CD4-positive, alpha-beta memory T cell (primary cell): ENCODE results near the gene GLP1R. TPM values are rescaled to one million over a fixed set of nuclear protein-coding genes. Genes with fewer than 3 reads are reported as not detected.
"Not testable (repeated sequence)": the region's sequence is repeated elsewhere in the genome, so short reads cannot be mapped to it uniquely, and the experiment has no call there.

Source experiments
- CTCF ChIA-PET: fragments of 350-600 bp; sonication (Branson Sonifier 250); formaldehyde crosslinking; loops from one replicate; lab custom pipeline; 2021; ENCODE audit warnings: inconsistent platforms; ENCODE audit not compliant: partially characterized antibody; lab: Charles Lee
- POLR2A ChIA-PET: fragments of 350-600 bp; sonication (Branson Sonifier 250); formaldehyde crosslinking; loops from one replicate; lab custom pipeline; 2021; ENCODE audit not compliant: partially characterized antibody; lab: Charles Lee
- DNase-seq, 5 donors: peaks; one replicate each; pipeline versions ENCODE4 v3.0.0 to v3.0.0-alpha.2; 2020 to 2022; ENCODE audit warnings: mixed read lengths in 1 of 5
- H3K27ac ChIP-seq: one replicate; pipeline ENCODE4 v1.7.0; 2013; ENCODE audit warnings: low read depth, low read length
- H3K27me3 ChIP-seq: 2 replicates; pipeline ENCODE4 v1.7.0; 2013; ENCODE audit warnings: mild to moderate bottlenecking, low read length, moderate library complexity; ENCODE audit not compliant: insufficient read depth
- H3K36me3 ChIP-seq: 2 replicates; pipeline ENCODE4 v1.7.0; 2013; ENCODE audit warnings: mild to moderate bottlenecking, low read length, moderate library complexity; ENCODE audit not compliant: insufficient read depth
- H3K4me1 ChIP-seq: 2 replicates; pipeline ENCODE4 v1.7.0; 2013; ENCODE audit warnings: mild to moderate bottlenecking, low read length, moderate library complexity; ENCODE audit not compliant: insufficient read depth
- H3K4me3 ChIP-seq, 2 donors: one replicate each; pipeline ENCODE4 v1.7.0; 2013; ENCODE audit warnings: low read length in 2 of 2, mild to moderate bottlenecking in 1 of 2
- H3K9me3 ChIP-seq, 2 donors: one replicate each; pipeline ENCODE4 v1.7.0; 2013; ENCODE audit warnings: low read length in 2 of 2, control low read depth in 1 of 2; ENCODE audit not compliant: control insufficient read depth in 1 of 2
- H3K27ac Mint-ChIP-seq, 7 donors: one replicate each; pipeline ENCODE4 v1.8.0; 2020 to 2021; ENCODE audit warnings: mixed read lengths in 7 of 7, mild to moderate bottlenecking in 6 of 7, inconsistent platforms in 3 of 7, moderate library complexity in 3 of 7
- H3K27me3 Mint-ChIP-seq, 2 donors: one replicate each; pipeline ENCODE4 v1.8.0; 2020 to 2021; ENCODE audit warnings: mixed read lengths in 2 of 2
- H3K36me3 Mint-ChIP-seq, 2 donors: one replicate each; pipeline ENCODE4 v1.8.0; 2020 to 2021; ENCODE audit warnings: mixed read lengths in 2 of 2, inconsistent platforms in 1 of 2, mild to moderate bottlenecking in 1 of 2
- H3K4me1 Mint-ChIP-seq, 4 donors: one replicate each; pipeline ENCODE4 v1.8.0; 2020 to 2021; ENCODE audit warnings: mixed read lengths in 4 of 4, mild to moderate bottlenecking in 1 of 4
- H3K4me3 Mint-ChIP-seq, 8 donors: one replicate each; pipeline ENCODE4 v1.8.0; 2020 to 2021; ENCODE audit warnings: mixed read lengths in 8 of 8, mild to moderate bottlenecking in 7 of 8, moderate library complexity in 6 of 8, inconsistent platforms in 3 of 8
- H3K9me3 Mint-ChIP-seq, 8 donors: one replicate each; pipeline ENCODE4 v1.8.0; 2020 to 2021; ENCODE audit warnings: mixed read lengths in 8 of 8, mild to moderate bottlenecking in 5 of 8, inconsistent platforms in 3 of 8, moderate library complexity in 1 of 8
- intact Hi-C: fragments of 100-400 bp; cut with micrococcal nuclease; formaldehyde crosslinking; loops from one replicate; pipeline ENCODE4 v1.15.1; 2023
- polyA plus RNA-seq, 2 donors: library from polyadenylated mRNA; unstranded; fragments of 300-500 nt; fragmentation: Illumina TruSeq; gene quantifications; one replicate each; pipeline ENCODE4 v1.2.3, GENCODE V29; 2021
- total RNA-seq, 2 experiments: library from RNA; stranded (reverse); gene quantifications; one replicate each; pipeline ENCODE4 v1.2.3, GENCODE V29; 2021

GLP1R gene
- total and polyA plus RNA-seq, 4 experiments from 2014 or later = not detected

GRCh38 chr6:39128106-39128505 is 79.5 kb downstream of the GLP1R start:
- intact Hi-C loops = no loop called here
- POLR2A ChIA-PET = no interaction called here

GRCh38 chr6:39128832-39129231 is 80.3 kb downstream of the GLP1R start:
- Histone ChIP-seq H3K4me3 (no peak overlapping the region), H3K9me3 (no peaks in the 10 kb centered on the region), H3K36me3 (no peaks in the 10 kb centered on the region), H3K27ac (no peak overlapping the region), H3K4me1 (no peaks in the 10 kb centered on the region), H3K27me3 (peaks cover 3% of the 10 kb centered on the region)
- Mint-ChIP-seq H3K36me3 (no peaks in the 10 kb centered on the region), H3K27me3 (peaks cover 6 to 8% of the 10 kb centered on the region in 2 donors), H3K4me1 (no peaks in the 10 kb centered on the region), H3K27ac (no peak overlapping the region), H3K4me3 (no peak overlapping the region), H3K9me3 (peaks cover 0 to 4% (median 2%) of the 10 kb centered on the region in 8 donors)
- DNase-seq = no peak
- ChIA-PET POLR2A (no interaction called here), CTCF (no interaction called here)
- intact Hi-C loops = no loop called here

More at GRCh38 chr6:39128106-39128505, 79.5 kb downstream of the GLP1R start:
- H3K9me3 ChIP-seq = no peaks in the 10 kb centered on the region
- peaks cover 6 to 8% of the 10 kb centered on the region in 2 donors for H3K27me3 Mint-ChIP-seq
- no peak for DNase-seq
- no peaks in the 10 kb centered on the region for H3K36me3 Mint-ChIP-seq
- CTCF ChIA-PET = interaction anchor here (1.4 kb wide), 1 partner anchor 9 kb away, joined by 4 read pairs; no protein-coding TSS in a partner anchor
- H3K4me1 Mint-ChIP-seq = no peaks in the 10 kb centered on the region
- H3K4me3 Mint-ChIP-seq = no peak overlapping the region
- H3K4me1 ChIP-seq = no peaks in the 10 kb centered on the region
- no peaks in the 10 kb centered on the region for H3K36me3 ChIP-seq
- H3K4me3 ChIP-seq = no peak overlapping the region
- no peak overlapping the region for H3K27ac Mint-ChIP-seq
- H3K27ac ChIP-seq = no peak overlapping the region
- peaks cover 0 to 4% (median 2%) of the 10 kb centered on the region in 8 donors for H3K9me3 Mint-ChIP-seq
- H3K27me3 ChIP-seq = peaks cover 3% of the 10 kb centered on the region

- ChIA-PET CTCF (no interaction called here), POLR2A (no interaction called here)
- Mint-ChIP-seq H3K9me3 (peaks cover 0 to 4% (median 2%) of the 10 kb centered on the region in 8 donors), H3K36me3 (no peaks in the 10 kb centered on the region), H3K27me3 (peaks cover 4 to 6% of the 10 kb centered on the region in 2 donors), H3K4me1 (no peaks in the 10 kb centered on the region), H3K4me3 (no peak overlapping the region), H3K27ac (no peak overlapping the region)
- Histone ChIP-seq H3K27ac (no peak overlapping the region), H3K9me3 (no peaks in the 10 kb centered on the region), H3K27me3 (no peaks in the 10 kb centered on the region), H3K4me3 (no peak overlapping the region), H3K4me1 (no peaks in the 10 kb centered on the region), H3K36me3 (no peaks in the 10 kb centered on the region)
- intact Hi-C loops = no loop called here
- no peak for DNase-seq
Measured at GRCh38 chr6:39130691-39131090, 82.1 kb downstream of the GLP1R start.

GRCh38 chr6:39134761-39135160 is 86.2 kb downstream of the GLP1R start:
- H3K4me1 ChIP-seq, H3K27me3 ChIP-seq, H3K4me1 Mint-ChIP-seq, CTCF ChIA-PET, H3K27ac ChIP-seq, DNase-seq, H3K36me3 ChIP-seq, intact Hi-C loops, H3K4me3 Mint-ChIP-seq, H3K27ac Mint-ChIP-seq, H3K4me3 ChIP-seq, H3K36me3 Mint-ChIP-seq, H3K9me3 ChIP-seq, POLR2A ChIA-PET: not testable (repeated sequence)
- Mint-ChIP-seq H3K27me3 (peaks cover 6 to 16% of the 10 kb centered on the region in 2 donors), H3K9me3 (peaks cover 5 to 28% (median 20%) of the 10 kb centered on the region in 8 donors)

GRCh38 chr6:39136207-39136606 is 87.6 kb downstream of the GLP1R start:
- H3K36me3 Mint-ChIP-seq, H3K27me3 ChIP-seq, H3K27ac Mint-ChIP-seq, H3K9me3 ChIP-seq, H3K27ac ChIP-seq, H3K36me3 ChIP-seq, H3K4me1 ChIP-seq, H3K4me1 Mint-ChIP-seq, intact Hi-C loops, H3K4me3 Mint-ChIP-seq, POLR2A ChIA-PET, H3K4me3 ChIP-seq, DNase-seq: not testable (repeated sequence)
- Mint-ChIP-seq H3K9me3 (peaks cover 5 to 39% (median 21%) of the 10 kb centered on the region in 8 donors), H3K27me3 (peaks cover 10 to 19% of the 10 kb centered on the region in 2 donors)
- CTCF ChIA-PET = interaction anchor here (0.7 to 1.0 kb wide), 2 partner anchors 9 to 29 kb away, joined by 3 to 4 read pairs; no protein-coding TSS in a partner anchor

- H3K4me1 Mint-ChIP-seq = no peaks in the 10 kb centered on the region
- H3K27ac ChIP-seq = no peak overlapping the region
- peaks cover 3 to 39% (median 20%) of the 10 kb centered on the region in 8 donors for H3K9me3 Mint-ChIP-seq
- ChIA-PET CTCF (interaction anchor here (1.0 kb wide), 2 partner anchors 9 to 10 kb away, joined by 4 read pairs; no protein-coding TSS in a partner anchor), POLR2A (no interaction called here)
- H3K27ac Mint-ChIP-seq = no peak overlapping the region
- peak in 3 of 5 donors; percentile 7 to 29 (median 15) for DNase-seq
- H3K36me3 ChIP-seq = no peaks in the 10 kb centered on the region
- H3K27me3 Mint-ChIP-seq = peaks cover 9 to 18% of the 10 kb centered on the region in 2 donors
- H3K4me3 ChIP-seq = no peak overlapping the region
- H3K9me3 ChIP-seq = no peaks in the 10 kb centered on the region
- no peaks in the 10 kb centered on the region for H3K36me3 Mint-ChIP-seq
- H3K4me3 Mint-ChIP-seq = no peak overlapping the region
- no peaks in the 10 kb centered on the region for H3K4me1 ChIP-seq
- intact Hi-C loops = no loop called here
- no peaks in the 10 kb centered on the region for H3K27me3 ChIP-seq
Measured at GRCh38 chr6:39137245-39137644, 88.7 kb downstream of the GLP1R start.
